Activated CD8-positive, alpha-beta memory T cell treated with anti-CD3 and anti-CD28 coated beads, Interleukin-2, amount 50 U/mL, for 24 hours (primary cell): ENCODE measurements around the gene ABI1.
"Not testable (repeated sequence)": the region's sequence is repeated elsewhere in the genome, so short reads cannot be mapped to it uniquely, and the experiment has no call there.

Source experiments
- DNase-seq: peaks from one replicate; pipeline ENCODE4 v3.0.0-alpha.2; 2020; ENCODE audit errors: extremely low read depth

The ABI1 gene

DNA sequence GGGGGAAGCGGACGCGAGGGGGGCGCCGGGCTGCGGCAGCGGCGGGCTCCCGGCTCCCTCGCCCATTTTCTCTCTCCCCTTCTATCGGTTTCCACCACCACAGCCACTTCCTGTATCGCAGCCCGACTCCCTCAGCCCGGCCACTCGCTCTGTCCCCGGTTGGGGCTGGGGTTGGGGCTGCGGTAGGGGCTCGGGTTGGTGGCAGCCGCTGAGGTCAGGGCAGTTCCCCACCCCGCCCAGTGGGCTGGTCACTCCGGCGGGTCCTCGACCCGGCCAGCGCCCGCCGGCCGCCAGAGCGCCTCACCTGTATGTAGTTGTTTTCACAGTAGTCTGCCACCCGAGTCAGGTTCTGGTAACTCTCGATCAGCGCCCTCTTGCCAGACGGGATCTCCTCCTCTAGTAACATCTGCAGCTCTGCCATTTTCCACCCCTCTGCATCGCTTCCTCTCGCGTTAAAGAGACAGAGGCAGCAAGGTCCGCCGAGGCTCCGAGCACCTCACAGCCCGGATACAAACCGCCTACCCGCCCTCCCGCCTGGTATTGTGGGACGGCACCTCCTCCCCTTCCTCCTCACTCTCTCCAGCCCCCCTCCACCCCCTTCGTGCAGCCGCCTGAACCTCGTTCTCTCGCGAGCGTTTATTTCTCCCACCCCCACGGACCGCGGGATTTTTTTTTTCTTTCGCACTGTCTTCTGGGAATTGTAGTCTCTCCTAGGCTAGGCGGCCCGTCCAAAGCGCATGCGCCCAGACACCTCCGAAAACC is at the start of gene ABI1:
TSS of gene ABI1 (minus strand) at position 516 of the 762 bp plus-strand sequence. CDS start at position 421, 95 bp downstream.
- DNase-seq: peak; percentile 91

DNA sequence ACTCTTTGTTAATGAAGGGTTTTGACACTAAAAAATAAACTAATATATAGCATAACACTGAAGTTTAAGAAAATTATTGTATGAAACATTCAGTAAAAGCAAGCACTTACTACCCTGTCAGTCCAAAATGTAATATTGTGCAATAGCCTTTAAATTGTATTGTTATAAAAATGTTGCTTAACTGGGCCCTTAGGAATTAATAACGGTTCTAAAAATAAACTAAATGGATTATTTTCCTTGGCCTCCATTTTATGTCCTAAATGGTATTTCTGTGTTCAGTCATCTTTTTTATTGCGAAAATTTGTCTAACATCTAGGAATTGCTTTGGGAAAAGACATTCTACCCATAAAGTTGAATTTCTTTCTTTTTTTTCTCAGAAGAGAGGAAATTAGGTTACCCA is 49.0 kb upstream of the ABI1 start:
- no peak for DNase-seq

DNA sequence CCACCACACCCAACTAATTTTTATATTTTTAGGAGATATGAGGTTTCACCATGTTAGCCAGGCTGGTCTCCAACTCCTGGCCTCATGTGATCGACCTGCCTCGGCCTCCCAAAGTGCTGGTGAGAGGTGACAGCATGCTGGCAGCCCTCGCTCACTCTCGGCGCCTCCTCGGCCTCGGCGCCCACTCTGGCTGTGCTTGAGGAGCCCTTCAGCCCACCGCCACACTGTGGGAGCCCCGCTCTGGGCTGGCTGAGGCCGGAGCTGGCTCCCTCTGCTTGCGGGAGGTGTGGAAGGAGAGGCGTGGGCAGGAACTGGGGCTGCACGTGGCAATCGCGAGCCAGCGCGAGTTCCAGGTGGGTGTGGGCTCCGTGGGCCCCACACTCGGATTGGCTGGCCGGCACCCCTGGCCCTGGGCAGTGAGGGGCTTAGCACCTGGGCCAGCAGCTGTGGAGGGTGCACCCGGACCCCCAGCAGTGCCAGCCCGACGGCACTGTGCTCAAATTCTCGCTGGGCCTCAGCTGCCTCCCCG is 44.6 kb upstream of the ABI1 start:
- not testable (repeated sequence) for DNase-seq

DNA sequence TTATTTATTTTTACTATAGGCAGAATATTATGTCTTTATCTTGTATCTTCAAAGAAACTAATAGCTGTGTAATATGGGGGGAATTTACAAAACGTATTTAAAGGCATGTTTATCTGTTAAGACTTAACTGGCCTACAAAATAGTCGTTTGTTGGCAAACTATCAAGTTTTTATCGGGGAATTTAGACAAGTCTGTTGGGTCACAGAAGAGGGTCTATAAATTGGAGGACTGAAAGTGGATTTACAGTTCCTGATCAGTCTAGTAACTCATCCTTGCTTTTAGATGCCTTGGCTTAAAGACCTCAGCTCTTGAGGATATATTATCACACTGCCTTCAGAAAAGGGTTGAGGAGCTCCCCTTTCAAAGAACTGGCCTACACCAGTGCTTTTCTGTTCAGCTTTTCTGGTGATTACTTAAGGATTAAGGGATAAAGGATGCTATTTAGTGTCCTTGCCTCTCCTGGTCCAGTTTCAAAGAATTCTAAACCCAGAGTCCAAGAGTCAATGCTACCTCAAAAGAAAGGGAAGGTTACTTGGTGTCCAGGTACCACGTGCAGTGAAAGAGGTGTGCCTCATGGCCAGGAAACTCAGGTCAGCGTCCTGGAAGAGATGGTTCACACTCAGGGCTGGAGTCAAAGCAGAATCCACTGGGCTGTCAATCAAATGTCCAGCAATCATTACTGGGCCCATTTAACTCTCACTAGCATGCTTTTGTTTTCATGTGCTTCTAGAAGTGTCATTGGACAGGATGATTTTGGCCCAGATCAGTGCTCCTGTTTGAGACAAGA is 42.9 kb upstream of the ABI1 start:
- no peak for DNase-seq

DNA sequence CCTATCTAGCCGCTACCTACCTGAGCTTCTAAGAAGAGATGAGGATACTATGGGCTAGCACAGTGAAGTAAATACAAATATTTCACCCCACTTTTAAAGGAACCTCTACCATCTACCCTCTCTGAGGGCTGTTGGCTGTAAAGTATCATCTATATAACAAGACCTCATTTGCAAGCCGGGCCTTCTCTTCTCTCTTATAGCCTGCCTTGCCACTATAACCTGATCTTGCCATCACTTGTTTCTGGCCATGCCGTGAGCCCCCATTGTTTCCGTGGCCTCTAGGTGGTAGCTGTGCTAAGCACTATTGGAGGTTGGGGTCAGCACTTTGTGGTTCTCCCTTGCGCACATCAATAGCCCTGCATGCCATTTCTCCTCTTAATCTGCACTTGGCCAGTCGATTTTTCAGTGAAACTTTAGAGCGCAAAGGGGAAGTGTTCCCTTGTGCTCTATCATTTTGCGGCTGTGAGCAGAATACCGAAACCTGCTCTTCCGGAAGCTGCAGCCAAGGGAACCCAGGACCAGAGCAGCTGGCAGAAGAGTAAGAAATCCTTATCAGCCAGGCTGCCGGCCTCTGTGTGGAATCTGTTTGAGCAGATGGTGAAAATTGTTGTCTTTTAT is 31.7 kb upstream of the ABI1 start:
- not testable (repeated sequence) for DNase-seq

DNA sequence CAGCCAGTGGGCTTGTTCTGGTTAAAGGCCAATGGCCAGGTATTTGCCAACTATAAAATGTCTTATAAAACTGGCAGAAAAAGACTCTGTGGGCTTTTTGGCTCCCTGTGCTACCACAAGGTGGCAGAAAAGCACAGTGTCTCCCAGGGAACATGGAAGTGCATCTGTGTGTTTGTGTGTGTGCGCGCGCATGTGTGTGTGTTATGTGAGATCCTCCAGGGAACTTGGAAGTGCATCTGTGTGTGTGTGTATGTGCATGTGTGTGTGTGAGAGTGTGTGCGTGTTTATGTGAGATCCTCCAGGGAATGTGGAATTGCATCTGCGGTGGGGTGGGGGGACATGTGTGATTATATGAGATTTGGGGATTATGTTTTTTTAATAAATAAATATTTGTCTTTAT is 30.2 kb upstream of the ABI1 start:
- no peak for DNase-seq

DNA sequence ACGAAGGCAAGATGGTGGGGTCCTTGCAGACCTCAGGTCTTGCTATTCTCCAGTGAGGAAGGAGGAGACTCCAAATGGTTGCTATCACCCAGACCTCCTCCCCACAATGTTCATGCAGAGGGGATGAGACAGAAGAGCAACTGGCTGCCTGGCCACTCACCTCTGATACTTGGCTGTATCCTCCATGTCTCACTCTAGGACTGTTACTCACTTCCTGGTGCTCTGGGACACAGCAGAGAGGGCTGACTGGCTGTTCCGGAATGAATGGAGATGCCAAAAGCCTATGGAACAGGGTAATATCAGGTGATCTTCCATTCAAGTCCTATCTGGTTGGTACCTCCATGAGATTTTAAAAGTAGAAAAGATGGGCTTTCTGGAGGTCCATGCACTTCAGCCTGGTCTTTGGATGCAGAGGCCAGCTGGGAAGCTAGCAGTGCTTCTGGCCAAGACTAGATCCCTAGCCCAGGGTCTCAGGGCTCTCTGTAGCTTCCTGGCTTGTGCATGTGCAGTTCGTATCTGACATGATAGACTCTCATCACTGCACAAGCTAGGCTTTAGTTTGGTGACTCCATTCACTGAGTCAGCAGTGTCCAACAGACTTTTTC is 27.0 kb upstream of the ABI1 start:
- DNase-seq: no peak

DNA sequence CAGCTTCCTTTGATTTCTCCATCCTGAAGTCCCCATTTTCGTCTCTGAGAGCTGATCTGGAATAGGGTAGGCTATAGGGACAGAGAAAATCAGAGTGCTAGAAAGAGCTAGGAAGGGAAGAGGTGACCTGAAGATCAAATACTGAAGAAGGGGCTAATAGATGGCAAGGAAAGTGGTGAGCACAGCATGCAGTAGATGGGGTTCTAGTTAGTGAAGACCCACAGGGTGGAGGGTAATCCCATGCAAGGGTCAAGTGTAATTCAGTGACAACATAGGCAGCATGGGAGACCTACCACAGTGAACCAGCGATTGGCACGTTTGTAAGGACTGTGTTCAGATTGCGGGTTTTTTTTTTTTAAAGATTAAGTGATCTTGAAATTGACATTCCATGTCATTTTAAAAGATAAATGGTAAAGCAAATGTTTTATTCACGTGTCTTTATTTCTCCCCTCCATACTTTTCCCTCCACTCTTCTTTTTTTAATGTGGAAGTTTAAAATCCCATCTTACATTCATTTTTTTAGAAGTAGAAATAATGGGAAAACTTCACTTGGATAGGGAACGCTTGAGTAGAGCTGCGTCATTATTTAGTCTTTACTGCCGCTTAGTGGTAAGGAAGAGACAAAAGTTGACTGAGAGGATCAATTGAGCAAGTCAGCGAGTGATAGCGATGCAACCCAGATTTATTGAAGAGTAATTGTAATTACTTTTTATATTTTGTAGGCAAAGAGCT is 21.0 kb upstream of the ABI1 start:
- DNase-seq: no peak

DNA sequence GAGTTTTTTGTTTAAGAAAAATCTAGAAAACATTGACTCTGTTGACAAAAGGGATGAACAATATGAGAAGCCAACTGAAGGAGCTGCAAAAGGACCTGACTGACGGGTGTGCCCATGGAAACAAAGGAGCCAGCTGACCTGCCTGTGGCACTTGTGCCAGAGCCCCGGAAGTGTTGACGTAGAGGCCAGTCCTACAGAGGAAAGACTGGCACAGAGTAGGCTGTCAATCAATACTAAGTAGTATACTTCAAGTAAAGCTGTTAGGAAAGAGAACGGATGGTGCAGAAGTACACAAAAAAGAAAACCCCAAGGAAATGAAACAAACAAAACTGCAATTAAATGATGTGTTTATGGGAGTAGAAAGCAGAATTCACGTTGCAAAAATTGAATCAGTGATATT is 19.0 kb upstream of the ABI1 start:
- no peak for DNase-seq

DNA sequence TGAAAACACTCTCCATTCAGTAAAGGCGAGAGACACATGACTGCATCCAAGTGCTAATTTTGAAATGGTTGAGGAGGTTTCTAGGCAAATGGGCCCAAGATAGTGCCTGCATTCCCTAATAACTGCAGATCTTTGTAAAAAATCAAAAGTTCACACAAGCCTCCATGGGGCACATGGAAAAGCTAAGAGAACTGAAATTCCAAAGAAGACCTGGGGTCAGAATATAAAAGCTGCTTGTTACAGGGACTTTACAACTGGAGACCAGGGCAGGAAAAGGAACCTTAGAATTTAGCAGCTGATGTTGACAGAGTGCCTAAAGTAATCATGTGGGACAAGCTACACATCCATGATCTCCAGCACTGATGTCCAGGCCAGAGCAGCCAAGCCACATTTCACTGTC is 10.0 kb upstream of the ABI1 start:
- DNase-seq: no peak

DNA sequence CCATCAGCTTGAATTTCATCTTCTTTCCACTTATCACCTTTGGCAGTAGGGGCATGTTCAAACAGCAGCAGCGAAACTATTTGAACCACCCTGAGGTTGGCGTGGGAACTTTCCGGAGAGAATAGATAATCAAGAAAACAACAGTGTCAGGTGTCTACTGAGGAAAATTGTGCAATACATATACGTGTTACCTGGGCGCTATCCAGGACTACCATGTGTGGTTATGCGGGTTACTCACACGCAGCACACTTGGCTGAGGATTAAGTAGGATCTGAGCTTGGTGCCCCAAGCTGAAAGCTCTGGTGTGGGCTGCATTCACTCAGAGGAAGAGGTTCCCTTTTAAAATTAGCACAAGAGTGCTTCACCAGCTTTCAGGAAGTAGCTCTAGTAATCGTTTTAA is 8.8 kb upstream of the ABI1 start:
- no peak for DNase-seq

DNA sequence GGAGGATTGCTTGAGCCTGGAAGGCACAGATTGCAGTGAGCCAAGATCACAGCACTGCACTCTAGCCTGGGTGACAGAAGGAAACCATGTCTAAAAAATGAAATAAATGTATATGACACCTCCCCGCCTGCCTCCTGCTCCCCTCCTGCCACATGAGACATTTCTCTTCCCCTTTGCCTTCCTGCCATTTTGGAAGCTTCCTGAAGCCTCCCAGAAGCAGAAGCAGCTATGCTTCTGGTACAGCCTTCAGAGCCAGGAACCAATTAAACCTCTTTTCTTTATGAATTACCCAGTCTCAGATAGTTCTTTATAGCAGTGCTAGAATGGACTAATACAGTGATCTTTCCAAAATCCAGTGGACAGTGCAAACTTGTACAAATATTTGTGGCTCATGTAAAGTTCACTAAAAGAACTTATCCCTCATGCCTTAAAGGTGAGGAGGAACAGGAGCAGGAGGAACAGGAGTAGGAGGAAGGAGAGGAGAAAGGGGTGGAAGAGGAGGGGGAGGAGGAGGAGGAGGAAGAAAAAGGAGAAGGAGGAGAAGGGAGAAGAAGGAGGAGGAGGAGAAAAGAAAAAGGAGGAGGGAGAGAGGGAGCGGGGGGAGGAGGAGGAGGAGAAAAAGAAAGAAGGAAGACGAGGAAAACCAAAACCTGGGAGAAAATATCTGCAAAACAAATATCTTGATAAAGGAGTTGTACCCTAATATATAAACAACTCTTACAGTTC is 2.8 kb upstream of the ABI1 start:
- no peak for DNase-seq

DNA sequence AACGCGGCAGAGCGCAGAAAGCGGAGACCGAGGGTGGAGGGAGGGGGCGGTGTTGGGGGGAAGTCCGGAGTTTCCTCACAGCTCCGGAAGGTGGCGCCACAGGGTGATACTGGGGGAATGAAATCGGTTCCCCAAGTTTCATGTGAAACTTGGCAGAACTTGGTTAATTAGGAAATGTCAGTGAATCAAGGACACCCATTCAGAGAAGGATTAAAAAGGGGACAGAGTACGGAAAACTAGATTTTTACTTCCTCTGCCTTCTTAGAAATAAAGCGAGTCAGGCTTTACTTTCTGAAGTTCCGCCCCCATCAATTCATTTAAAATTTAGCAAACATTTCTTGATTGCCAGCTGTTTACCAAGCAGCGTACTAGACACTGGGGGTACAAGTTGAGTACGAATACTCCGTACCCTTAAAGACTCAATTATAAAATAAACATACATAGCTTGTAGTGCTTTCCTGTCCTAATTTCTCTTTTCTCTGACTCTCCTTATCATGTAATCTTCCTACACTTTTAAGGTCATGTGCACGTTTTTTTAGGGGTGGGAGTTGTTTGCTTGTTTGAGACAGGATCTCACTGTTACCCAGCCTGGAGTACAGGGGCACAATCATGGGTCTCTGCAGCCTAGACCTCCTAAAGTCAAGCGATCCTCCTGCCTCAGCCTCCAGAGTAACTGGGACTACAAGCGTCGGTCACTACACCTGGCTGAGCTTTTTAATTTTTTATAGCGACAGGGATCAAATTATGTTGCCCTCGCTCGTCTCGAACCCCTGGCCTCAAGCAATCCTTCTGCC is 644 bp upstream of the ABI1 start:
- DNase-seq: no peak

DNA sequence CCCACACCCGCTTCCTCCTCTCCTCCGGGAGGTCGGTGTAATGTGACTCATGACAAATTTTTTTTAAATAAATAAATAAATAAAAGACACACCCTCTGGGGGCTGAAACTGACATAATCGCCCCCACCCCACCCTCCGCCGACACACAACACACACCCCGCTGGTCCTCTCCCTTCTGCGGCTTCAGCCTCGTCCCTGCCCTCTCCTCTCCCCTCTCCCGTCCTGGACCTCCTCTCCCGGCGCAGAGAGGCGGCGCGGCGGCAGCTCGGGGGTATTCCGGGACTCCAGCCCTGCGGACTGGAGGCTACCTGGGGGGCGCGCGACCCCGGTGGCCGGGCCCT is 686 bp downstream of the ABI1 start:
- DNase-seq: peak; percentile 24

DNA sequence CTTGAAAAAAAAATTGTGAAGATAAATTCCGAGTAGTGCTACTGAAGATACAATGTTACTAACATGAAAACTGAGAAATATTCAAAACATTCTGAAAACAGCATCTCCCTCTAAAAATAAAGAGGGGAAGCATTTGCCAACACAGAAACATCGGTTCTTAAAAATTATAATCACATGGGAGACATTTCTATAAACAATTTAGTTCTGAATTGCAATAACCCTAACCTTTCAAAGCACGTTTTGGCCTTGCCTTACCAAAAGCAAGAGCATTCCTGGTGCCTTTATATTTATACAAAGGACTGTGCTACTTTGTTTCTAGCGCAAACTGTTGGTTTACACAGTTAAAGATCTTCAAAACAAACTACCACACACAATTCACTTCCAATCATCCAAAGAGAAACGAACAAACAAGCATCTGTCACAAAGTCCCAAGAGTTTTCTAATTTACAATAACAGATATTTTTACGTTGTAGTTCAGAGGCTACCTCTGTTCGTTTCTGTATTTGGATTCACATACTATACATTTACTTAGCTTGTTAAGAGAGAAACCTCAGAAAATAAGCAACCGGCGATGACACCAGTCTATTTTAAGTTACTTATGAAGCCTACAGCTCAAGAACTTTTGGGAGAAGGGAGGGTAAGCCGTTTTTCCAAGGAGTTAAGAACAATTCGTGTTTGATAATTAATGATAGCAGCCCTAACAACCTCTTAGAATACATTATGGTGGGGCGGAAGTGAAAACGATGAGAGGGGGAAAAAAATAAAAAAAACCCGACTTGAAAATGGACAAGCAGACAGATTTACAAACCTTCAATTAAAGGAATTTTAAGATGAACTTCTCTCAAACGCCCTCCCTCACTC is 1.3 kb downstream of the ABI1 start:
- no peak for DNase-seq

DNA sequence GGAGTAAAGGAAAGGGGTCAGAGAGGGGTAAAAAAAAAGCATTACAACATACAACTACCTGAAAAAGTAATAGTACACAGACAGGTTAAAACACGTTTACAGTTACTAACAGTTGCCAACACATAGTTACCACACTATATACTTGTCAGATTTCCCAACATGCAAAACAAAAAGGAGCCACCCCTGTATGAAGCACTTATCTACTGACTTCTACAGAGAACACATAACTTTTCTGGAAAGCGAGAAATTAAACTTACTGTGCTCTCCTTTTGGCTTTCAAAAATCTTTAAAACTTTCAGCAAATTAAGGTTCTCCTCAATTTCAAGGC is 2.1 kb downstream of the ABI1 start:
- DNase-seq: no peak

DNA sequence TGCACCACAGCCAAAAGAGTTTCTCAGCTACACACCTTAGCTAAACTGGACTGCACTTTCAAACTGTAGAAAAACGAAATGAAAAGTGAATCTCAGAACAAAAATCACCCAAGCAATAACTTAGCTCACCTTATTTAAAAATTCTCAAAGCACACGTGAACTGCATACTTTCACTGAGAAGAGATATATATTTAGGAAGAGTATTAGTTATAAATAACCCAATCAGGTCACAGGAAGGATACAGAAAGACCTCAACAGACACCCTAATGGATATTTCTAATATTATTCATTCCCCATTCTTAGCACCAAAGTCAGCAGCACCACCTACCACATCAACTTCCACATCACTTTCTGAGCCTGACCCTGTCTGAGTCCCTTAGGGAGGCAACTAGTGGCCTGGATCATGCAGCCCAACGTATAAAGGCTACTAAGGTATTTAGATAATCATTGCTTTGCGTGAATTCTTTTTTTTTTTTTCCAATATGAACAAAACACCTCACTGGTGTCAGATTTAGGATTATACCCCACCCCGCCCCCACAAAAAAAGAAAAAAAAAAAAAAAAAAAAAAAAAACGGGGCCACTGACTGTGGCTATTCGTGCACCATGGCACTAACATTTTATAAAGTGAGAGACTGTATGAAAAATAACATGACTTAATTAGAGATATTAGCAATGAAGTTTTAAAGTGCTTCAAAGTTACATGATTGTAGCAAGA is 2.6 kb downstream of the ABI1 start:
- DNase-seq: no peak

DNA sequence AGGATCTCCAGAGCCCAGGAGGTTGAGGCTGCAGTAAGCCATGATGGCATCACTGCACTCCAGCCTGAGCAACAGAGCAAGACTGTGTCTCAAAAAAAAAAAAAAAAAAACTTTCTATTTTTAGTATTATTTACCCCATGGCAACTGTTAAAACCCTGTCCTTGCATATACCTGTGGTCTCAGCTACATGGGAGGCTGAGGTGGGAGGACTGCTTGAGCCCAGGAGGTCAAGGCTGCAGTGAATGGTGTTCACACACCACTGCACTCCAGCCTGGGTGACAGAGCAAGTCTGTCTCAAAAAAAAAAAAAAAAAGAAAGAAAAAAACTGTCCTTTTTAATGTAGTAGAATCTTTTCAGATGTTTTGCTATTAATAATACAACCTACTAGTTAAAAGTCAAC is 3.2 kb downstream of the ABI1 start:
- not testable (repeated sequence) for DNase-seq

DNA sequence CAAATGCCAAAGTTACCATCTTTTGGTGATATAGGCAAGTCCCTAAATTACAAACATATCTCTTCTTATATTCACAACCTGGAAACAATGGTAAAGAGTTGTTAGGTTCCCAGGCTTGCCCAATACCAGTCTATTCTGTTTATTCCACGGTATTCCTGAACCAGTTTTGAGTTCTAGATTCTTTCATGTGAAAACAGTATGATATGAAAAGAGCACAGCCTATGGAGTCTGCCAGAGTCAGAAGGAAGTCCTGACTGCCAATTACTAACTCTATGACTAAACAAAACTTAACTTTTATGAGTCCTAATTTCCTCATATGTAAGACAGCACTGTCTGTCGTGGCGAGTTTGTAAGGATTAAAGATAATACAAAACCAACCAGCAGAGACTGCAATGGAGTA is 5.6 kb downstream of the ABI1 start:
- no peak for DNase-seq
